ENCODE data around the gene SUPT7L.
A peak's percentile ranks its signal among the peaks of the same experiment; 100 is the strongest.

Gene SUPT7L

GRCh38 chr2:27704342-27704876 lies 41.0 kb upstream of the SUPT7L start:
- Histone ChIP-seq H3K27ac (ENCODE audit: low read length) (no peak overlapping the region), H3K79me2 (ENCODE audit: low read length) (no peaks in the 10 kb centered on the region), H3K4me3 (ENCODE audit: low read length) (no peak overlapping the region), H3K27me3 (ENCODE audit: low read depth, low read length) (no peaks in the 10 kb centered on the region), H3K4me1 (ENCODE audit: low read length) (no peaks in the 10 kb centered on the region), H2AFZ (ENCODE audit: low read depth, low read length) (no peak overlapping the region), H3K9ac (ENCODE audit: low read length) (no peak overlapping the region), H3K4me2 (ENCODE audit: low read length) (no peak overlapping the region), H3K9me3 (ENCODE audit: insufficient read depth, low read length) (no peaks in the 10 kb centered on the region), H3K36me3 (replicated peaks; ENCODE audit: low read depth, low read length) (no peaks in the 10 kb centered on the region), H4K20me1 (ENCODE audit: insufficient read depth, low read length) (no peaks in the 10 kb centered on the region)
- TF ChIP-seq CTCF (IDR thresholded peaks at IDR 0.05; ENCODE audit: low read depth, low read length) (no peak), EZH2phosphoT487 (IDR thresholded peaks at IDR 0.05; ENCODE audit: low read depth) (no peak)

DNA sequence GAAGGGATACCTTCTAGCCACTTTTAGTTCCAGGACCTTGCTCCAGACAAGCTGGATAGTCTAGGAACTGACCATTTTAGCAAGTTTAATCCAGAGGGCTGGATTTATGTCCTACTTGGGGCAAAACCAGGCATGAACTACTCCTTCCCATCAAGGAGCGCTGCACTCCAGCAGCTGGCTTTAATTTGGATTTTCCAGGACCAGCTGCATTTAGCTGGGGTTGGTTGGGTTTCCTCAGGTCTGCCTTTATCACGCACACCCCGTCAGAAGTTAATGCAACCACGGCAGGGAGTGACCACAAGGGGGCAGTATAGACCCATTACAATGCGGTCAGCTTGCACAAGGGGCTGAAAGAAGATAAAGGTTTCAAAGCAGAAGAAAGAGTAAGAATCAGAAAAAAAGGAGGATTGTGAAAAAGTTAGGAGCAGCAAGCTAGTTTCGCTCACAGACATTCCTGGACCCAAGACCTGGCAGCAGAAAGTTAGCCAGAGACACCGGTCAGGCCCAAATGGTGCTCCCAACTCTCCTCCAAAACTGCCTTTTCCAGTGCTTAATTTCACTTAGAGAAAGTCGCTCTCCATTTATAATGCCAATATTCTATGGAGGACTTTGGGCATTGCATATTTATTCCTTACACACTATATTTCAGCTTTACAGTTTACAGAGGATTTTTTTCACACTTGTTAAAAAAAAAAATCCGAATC lies 40.4 kb upstream of the SUPT7L start:
- no peak overlapping the region for H3K27ac ChIP-seq (ENCODE audit: low read length)
- peak overlapping the region; percentile 10; the same call in 1 of the 2 replicates for H3K4me2 ChIP-seq (ENCODE audit: low read length)
- no peak overlapping the region for H3K4me3 ChIP-seq (ENCODE audit: low read length)

GRCh38 chr2:27702302-27702701 lies 38.9 kb upstream of the SUPT7L start:
- H3K27me3 ChIP-seq (ENCODE audit: low read depth, low read length): no peaks in the 10 kb centered on the region
- H3K4me3 ChIP-seq (ENCODE audit: low read length): no peak overlapping the region
- H3K79me2 ChIP-seq (ENCODE audit: low read length): no peaks in the 10 kb centered on the region
- H4K20me1 ChIP-seq (ENCODE audit: insufficient read depth, low read length): no peaks in the 10 kb centered on the region
- no peak overlapping the region for H3K27ac ChIP-seq (ENCODE audit: low read length)
- H3K4me2 ChIP-seq (ENCODE audit: low read length): no peak overlapping the region
- no peaks in the 10 kb centered on the region for H3K36me3 ChIP-seq (replicated peaks; ENCODE audit: low read depth, low read length)
- no peak for TF ChIP-seq CTCF (IDR thresholded peaks at IDR 0.05; ENCODE audit: low read depth, low read length)
- no peak for TF ChIP-seq EZH2phosphoT487 (IDR thresholded peaks at IDR 0.05; ENCODE audit: low read depth)
- H3K9ac ChIP-seq (ENCODE audit: low read length): no peak overlapping the region
- no peaks in the 10 kb centered on the region for H3K4me1 ChIP-seq (ENCODE audit: low read length)
- H3K9me3 ChIP-seq (ENCODE audit: insufficient read depth, low read length): no peaks in the 10 kb centered on the region
- no peak overlapping the region for H2AFZ ChIP-seq (ENCODE audit: low read depth, low read length)

More for the DNA sequence above, 40.4 kb upstream of the SUPT7L start:
- Histone ChIP-seq H3K79me2 (ENCODE audit: low read length) (no peaks in the 10 kb centered on the region), H3K27me3 (ENCODE audit: low read depth, low read length) (no peaks in the 10 kb centered on the region), H3K4me1 (ENCODE audit: low read length) (no peaks in the 10 kb centered on the region), H2AFZ (ENCODE audit: low read depth, low read length) (no peak overlapping the region), H3K9me3 (ENCODE audit: insufficient read depth, low read length) (no peaks in the 10 kb centered on the region), H3K36me3 (replicated peaks; ENCODE audit: low read depth, low read length) (no peaks in the 10 kb centered on the region), H3K9ac (ENCODE audit: low read length) (no peak overlapping the region), H4K20me1 (ENCODE audit: insufficient read depth, low read length) (no peaks in the 10 kb centered on the region)
- TF ChIP-seq CTCF (IDR thresholded peaks at IDR 0.05; ENCODE audit: low read depth, low read length): peak; percentile 96
- TF ChIP-seq EZH2phosphoT487 (IDR thresholded peaks at IDR 0.05; ENCODE audit: low read depth): no peak

DNA sequence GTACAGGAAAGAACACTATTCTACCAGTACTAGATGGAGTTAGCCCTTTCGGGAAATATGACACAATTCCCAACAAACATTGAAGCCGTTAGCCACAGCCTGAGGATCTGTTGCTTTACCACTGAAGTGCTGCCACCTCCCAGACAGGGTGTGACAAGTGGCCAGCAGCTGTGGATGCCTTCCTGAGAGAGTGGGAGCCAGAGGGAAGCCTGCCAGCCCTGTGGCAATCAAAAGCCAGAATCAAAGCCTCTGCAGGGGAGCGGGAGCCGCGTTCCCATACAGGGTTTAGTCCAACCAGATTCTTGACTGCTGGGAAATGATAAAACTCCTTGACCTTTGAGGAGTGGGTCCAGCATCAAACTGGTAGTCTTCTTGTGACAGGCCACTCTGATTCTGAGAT lies 38.3 kb upstream of the SUPT7L start:
- Histone ChIP-seq H3K9me3 (ENCODE audit: insufficient read depth, low read length) (no peaks in the 10 kb centered on the region), H2AFZ (ENCODE audit: low read depth, low read length) (no peak overlapping the region), H3K4me3 (ENCODE audit: low read length) (no peak overlapping the region), H4K20me1 (ENCODE audit: insufficient read depth, low read length) (no peaks in the 10 kb centered on the region), H3K27me3 (ENCODE audit: low read depth, low read length) (no peaks in the 10 kb centered on the region), H3K27ac (ENCODE audit: low read length) (no peak overlapping the region), H3K9ac (ENCODE audit: low read length) (no peak overlapping the region), H3K4me1 (ENCODE audit: low read length) (no peaks in the 10 kb centered on the region), H3K79me2 (ENCODE audit: low read length) (no peaks in the 10 kb centered on the region), H3K36me3 (replicated peaks; ENCODE audit: low read depth, low read length) (no peaks in the 10 kb centered on the region), H3K4me2 (ENCODE audit: low read length) (no peak overlapping the region)
- no peak for TF ChIP-seq CTCF (IDR thresholded peaks at IDR 0.05; ENCODE audit: low read depth, low read length)
- no peak for TF ChIP-seq EZH2phosphoT487 (IDR thresholded peaks at IDR 0.05; ENCODE audit: low read depth)
